GM12873 (cell line): ENCODE measurements around the gene VAX1.

ENCODE experiments used
- TF ChIP-seq, protein P1 (sequence below): IDR thresholded peaks from 2 replicates; pipeline ENCODE4 v1.5.1; 2012; ENCODE audit warnings: low read depth, mild to moderate bottlenecking, moderate library complexity, low read length, control low read depth; ENCODE audit not compliant: insufficient read depth; ENCODE audit errors: missing control alignments

VAX1 gene

DNA sequence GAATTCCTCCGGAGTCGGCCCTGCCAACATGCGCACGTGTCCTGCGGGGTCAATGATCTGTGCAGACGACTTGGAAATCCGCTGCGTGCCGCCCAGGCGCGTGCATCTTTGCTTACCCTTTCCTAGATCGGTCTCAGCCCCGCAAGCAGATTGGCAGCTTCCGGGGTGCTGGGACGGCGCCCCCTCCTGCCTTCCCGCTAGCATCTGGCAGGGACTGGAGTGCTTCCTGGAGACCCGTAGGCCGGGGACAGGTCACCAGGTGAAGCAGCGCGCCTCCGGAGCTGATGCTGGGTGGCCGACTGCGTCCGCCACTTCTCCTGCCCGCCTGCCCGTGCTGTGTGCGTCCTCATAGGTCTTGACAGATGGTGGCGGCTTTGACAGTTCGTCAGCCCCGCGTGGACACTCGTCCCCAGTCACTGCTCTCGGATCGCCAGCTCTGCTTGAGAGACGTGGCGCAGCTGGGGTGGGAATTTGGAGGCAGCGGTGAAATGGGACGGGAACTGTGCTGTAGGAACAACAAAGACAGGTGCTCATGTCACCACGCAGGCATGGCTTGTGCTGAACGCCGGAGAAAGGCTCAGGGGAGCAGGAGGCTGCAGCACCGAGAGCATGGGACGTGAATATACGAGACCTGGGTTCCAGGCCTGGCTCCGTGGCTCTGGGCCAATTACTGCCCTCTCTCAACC lies 37.3 kb upstream of the VAX1 start:
- TF ChIP-seq, protein P1, sequence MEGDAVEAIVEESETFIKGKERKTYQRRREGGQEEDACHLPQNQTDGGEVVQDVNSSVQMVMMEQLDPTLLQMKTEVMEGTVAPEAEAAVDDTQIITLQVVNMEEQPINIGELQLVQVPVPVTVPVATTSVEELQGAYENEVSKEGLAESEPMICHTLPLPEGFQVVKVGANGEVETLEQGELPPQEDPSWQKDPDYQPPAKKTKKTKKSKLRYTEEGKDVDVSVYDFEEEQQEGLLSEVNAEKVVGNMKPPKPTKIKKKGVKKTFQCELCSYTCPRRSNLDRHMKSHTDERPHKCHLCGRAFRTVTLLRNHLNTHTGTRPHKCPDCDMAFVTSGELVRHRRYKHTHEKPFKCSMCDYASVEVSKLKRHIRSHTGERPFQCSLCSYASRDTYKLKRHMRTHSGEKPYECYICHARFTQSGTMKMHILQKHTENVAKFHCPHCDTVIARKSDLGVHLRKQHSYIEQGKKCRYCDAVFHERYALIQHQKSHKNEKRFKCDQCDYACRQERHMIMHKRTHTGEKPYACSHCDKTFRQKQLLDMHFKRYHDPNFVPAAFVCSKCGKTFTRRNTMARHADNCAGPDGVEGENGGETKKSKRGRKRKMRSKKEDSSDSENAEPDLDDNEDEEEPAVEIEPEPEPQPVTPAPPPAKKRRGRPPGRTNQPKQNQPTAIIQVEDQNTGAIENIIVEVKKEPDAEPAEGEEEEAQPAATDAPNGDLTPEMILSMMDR, result no peak

DNA sequence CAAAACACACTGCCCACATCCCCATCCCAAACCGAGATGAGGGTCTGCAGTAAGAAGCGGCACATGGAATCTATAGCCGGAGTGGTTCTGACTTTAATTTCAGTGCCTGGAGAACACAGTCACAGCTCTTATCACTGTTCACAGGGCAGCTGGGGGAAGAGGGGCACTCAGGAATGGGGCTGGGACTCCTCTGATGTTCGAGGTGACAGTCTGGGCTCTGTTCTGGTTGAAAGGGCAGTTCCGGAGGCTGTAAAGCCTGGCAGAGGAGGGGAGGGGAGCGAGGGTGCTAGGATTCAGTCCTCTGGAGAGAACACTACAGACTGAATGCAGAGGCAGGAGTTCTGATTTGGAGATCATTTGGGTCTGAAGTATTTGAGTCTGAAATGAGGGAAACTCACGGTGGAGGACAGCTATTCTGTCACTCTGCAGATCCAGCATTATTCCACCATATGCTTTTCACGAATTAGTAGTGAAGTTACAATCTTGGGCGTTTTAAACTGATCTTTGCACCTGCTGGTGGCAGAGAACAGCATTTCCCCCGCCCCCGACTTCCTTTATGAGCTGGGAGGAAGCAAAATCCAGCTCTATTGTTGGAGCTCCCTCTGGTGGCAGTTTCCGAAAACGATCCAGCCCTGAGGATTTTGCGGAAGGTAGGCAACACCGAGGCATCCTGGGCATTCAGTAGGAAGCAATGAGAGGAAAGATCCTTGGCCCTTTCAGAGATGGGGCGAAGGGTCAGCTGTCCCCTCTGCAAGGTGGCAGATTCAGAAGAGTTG lies 36.6 kb upstream of the VAX1 start:
- TF ChIP-seq, protein P1, result peak; percentile 85

DNA sequence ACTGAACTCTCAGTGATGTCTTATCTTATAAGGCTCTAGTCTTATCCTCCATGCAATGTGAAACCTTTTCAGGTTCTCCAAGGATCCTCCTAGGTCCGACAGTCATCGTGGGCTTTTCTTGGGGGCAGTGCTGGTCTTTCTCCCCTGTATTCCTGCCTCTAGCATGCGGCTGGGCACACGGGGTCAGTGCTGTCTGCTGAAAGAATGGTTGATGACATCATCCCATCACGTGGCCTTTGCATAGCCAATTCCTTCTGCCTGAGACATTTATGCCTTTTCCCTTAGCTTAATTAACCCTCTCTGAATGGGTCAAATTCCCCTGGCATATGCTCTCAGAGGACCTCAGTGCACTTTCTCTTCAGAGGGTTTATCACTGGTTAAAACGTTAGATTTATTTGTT lies 32.2 kb upstream of the VAX1 start:
- TF ChIP-seq, protein P1, result no peak

DNA sequence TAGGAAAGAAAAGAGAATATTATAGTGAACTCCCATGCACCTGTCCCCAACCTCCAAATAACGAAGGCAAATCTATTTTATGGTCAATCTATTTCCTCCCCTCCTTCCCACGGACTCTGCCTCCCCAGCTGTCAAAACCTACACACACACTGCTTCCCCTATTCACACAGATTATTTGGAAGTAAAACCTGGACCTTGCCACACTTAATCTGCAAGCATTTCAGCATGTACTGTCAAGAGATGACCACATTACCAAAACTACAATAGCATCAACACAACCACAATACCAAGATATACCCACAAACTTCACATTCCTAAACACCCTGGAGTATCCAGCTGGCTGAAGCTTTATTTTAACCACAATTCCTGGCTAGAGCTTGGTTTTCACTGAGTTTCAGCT lies 31.4 kb upstream of the VAX1 start:
- TF ChIP-seq, protein P1, result no peak

- TF ChIP-seq, protein P1, result no peak
Observed at GRCh38 chr10:117168729-117169128, 30.7 kb upstream of the VAX1 start.

DNA sequence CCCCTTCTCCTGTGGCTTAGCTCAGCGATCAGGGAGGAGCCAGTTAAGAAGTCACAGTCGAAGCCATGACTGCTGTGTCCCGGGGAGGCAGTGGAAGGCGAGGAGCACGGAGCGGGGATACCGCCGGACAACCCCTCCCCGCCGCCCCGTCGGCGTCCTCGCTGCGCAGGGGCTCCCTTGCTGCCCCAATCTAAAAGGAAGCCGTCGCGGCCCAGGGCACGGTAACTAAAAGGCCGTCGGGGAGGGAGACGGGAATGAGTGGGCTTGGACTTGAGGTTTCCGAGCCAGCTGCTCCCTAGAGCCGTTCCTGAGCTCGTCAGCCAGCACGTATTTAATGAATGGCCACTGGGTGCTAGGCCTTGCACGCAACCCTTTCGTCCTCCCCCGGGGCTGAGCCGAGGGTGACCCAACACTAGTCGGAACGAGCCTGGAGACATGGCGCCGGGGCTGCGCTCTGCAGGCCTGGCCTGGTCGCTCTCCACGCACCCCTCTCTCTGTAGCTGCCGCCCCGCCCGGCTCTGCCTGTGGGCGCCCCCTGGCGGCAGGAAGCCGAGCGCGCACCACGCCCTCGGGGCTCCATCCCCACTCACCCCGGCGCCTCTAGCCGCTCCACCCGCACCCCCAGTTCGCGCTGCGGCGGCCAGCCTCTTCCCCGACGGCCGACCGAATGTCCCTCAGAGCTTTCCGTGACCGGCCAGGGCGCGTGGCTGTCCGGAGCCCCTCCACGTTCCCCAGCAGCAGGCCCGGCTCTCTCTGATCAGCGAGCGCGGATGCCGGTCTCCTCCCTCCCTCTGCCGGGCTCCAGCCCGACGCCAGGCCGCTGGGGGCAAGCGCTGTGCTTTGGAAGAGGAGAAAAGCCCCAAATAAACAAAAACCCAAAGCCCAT lies 30.0 kb upstream of the VAX1 start:
- TF ChIP-seq, protein P1, result peak; percentile 81

DNA sequence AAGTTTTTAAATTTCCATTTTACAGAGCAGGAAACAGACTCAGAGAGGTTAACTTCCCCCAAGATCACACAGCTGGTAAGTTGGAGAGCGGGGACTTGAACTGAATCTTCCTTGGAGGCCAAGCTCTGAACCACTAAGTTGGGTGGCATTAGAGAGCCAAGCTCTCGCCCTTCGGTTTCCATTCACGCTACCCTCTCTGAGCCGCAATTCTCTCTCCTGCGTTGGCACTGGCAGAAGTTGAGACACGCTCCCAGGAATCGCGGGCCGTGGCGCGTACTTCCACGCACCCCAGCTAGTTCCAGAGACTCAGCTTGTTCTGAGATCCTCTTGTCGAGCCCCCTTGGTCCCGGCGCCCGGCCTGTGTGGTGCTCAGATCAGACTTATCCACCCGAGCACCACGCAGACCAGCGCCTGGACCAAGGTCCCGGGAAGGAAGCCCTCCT lies 29.3 kb upstream of the VAX1 start:
- TF ChIP-seq, protein P1, result no peak
